HL-60/S4 treated with phorbol 12-myristate 13-acetate at 8.2 ng/mL for 4 days and 3 days (cell line): ENCODE results near the gene WDR81.
"Not testable (repeated sequence)": the region's sequence is repeated elsewhere in the genome, so short reads cannot be mapped to it uniquely, and the experiment has no call there.

Experiments
- in situ Hi-C: fragments of 300-500 bp; cut with MboI; formaldehyde crosslinking; loops from 2 replicates; pipeline ENCODE4 v1.15.0; 2022; ENCODE audit warnings: low sequenced_read_pairs

Gene WDR81

DNA sequence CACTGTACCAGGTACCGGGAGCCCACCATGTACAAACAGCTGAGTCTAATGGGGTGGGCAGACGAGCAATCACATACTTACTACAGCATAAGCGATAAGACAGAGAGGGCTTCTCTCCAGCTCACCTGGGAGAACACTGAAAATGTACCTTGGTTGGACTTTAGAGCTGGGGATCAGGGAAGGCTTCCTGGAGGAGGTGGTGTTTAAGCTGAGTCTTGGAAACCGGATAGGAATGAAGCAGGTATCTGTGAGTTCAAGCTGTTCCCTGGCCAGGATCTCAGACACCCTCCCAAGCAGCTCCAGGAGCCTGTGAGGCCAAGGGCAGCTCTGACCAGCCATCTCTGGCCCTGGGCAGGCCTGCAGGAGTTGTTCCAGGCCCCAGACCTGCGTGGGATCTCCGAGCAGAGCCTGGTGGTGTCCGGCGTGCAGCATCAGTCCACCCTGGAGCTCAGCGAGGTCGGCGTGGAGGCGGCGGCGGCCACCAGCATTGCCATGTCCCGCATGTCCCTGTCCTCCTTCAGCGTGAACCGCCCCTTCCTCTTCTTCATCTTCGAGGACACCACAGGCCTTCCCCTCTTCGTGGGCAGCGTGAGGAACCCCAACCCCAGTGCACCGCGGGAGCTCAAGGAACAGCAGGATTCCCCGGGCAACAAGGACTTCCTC lies 29.4 kb downstream of the WDR81 start:
- in situ Hi-C loops, result no loop called here

DNA sequence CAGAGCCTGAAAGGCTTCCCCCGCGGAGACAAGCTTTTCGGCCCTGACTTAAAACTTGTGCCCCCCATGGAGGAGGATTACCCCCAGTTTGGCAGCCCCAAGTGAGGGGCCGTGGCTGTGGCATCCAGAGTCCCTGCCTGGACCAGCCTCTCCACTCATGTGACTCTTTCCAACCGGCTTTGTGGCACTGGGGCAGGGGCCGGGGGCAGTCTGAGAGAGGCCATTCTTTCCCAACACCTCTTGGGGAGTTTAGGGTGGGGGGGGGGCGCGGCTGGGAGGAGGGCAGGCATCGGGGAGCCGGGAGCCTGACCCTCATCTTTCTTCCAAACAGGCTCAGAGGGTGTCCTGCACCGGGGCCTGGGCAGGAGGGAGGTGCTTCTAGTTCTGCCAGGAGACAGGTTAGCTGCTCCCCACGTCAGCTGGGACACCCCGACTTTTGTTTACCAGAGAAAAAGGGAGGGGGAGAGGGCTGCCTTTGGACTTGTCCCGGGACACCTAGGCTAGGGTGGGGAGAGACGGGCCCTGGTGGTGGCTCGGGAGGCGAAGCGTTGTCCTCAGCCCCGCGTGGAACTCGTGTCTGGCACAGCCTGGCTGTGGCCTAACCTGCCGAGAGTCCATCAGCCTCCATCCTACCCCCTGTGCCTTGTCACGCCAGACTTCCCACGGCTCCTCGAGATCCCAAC lies 30.1 kb downstream of the WDR81 start:
- in situ Hi-C loops, result no loop called here

DNA sequence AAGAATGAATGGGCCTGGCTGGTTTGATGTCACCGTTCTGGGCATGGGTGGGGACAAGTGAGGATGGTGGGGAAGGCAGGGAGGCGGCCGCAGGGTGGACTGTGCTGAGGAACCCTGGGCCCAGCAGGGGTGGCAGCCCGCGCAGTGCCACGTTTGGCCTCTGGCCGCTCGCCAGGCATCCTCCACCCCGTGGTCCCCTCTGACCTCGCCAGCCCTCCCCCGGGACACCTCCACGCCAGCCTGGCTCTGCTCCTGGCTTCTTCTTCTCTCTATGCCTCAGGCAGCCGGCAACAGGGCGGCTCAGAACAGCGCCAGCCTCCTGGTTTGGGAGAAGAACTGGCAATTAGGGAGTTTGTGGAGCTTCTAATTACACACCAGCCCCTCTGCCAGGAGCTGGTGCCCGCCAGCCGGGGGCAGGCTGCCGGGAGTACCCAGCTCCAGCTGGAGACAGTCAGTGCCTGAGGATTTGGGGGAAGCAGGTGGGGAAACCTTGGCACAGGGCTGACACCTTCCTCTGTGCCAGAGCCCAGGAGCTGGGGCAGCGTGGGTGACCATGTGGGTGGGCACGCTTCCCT lies 30.8 kb downstream of the WDR81 start:
- in situ Hi-C loops, result no loop called here

DNA sequence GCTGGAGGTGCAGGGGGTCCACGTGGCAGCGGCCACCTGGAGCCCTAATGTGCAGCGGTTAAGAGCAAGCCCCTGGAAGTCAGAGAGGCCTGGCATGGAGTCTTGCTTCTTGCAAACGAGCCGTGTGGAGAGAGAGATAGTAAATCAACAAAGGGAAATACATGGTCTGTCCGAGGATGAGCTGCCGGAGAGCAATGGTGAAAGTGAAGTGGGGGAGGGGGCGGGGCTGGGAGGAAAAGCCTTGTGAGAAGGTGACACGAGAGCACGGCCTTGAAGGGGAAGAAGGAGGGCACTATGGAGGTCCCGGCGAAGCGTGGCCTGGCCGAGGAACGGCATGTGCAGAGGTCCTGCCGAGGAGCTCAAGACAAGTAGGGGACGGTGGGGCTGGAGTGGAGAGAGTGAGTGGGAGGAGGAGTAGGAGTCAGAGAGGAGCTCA lies 31.3 kb downstream of the WDR81 start:
- in situ Hi-C loops, result no loop called here

DNA sequence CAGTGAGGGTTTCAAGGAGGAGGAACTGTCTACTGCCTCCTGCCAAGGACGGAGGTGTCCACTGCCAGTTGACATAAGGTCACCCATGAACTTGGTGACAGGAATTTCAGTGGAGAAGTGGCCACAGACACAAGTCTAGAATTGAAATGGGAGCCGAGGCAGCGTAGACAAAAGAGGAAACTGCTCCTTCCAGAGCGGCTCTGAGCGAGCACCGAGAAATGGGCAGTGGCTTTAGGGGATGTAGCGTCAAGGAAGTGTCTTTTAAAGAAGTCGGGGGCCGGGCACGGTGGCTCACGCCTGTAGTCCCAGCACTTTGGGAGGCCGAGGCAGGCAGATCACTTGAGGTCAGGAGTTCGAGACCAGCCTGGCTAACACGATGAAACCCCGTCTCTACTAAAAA lies 34.3 kb downstream of the WDR81 start:
- in situ Hi-C loops, result no loop called here

DNA sequence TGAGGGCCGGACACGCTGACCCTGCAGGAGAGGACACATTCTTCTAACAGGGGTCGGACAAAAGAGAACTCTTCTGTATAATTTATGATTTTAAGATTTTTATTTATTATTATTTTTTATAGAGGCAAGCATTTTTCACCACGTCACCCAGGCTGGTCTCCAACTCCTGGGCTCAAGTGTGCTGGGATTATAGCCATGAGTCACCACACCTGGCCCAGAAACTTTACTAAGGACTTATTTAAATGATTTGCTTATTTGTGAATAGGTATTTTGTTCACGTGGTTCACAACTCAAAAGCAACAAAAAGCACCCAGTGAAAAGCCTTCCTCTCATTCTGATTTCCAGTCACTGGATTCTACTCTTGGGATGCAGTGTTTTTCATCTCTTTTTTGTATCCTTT lies 35.0 kb downstream of the WDR81 start:
- in situ Hi-C loops, result no loop called here

DNA sequence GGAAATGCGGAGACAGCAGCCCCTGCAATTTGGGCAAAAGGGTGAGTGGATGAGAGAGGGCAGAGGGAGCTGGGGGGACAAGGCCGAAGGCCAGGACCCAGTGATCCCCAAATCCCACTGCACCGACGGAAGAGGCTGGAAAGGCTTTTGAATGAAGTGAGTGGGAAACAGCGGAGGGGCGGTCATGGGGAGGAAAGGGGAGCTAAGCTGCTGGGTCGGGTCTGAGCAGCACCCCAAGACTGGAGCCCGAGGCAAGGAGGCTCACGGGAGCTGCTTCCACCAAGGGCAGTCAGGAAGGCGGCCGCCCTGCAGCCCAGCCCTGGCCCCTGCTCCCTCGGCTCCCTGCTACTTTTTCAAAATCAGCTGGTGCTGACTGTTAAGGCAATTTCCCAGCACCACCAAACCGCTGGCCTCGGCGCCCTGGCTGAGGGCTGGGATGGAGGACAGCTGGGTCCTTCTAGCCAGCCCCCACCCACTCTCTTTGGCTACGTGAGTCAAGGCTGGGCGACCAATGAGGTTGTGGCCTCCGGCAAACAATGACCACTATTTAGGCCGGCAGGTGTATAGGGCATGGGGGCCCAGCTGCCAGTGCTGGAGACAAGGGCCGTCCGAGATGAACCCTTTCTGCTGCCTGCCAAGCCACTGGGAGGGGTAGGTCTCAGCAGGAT lies 37.9 kb downstream of the WDR81 start:
- in situ Hi-C loops, result no loop called here

DNA sequence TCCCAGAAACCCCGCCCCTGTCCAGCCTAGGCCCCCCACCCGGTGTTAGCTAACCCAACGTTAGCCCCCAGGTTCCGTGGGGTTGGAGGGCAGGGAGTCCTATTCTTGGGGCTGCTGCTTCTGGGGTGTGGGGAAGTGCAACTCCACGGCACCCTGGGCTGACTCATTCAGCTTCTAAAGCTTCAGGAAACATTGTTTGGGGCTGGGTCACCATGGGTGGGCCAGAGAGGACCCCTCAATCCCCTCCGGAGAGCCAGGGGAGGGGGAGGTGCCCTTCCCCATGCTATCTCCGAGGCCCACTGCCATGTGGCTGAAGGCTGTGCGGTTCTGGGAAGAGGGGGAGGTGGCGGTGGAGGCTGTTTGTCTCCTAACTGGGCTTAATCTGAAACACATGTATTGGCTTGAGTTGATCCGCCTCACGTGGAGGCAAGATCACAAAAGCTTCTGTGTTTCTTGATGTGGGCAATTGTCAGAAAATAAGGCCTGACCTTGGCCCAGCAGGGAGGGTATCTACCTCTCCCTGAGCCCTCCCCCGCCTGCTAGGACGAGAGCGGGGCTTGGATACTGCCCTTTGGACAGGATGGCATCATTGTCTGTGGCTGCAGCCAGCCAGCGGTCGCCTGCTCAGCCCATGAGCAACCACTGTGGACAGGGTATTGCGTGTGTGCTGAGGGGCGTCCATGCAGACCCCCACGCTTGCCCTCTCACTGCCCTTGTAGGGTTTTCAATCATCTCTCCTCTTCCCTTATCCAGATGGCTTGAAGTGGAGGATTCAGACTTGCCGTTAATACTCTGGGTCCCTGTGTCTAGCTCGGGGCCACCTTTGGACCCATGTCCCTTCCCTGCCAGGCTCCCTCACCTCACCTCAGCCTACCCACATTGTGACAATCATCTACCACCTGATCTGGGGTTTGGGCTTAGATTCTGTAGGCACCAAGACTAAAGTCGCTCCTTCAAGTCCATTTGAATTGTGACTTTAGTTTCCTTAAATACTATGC lies 38.7 kb downstream of the WDR81 start:
- in situ Hi-C loops, result no loop called here

DNA sequence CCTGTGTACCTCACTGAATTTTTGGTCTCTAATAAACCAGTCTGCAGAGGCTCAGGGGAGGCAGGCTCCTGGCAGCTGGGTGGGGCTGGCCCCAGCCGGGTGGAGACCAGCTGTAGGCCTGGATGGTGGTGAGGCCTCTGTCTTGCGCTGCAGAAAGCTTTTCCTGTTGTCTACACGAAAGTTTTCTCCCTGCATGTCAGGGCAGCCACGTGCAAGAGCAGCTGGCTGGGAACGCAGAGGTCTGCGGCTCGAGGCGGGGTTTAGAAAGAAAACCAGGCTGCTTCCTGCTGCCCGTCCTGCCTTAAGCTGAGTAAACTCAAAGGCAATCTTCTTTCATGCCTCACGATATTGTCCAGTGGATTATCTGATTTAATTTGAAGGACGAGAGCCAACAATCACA lies 39.8 kb downstream of the WDR81 start:
- in situ Hi-C loops, result no loop called here

DNA sequence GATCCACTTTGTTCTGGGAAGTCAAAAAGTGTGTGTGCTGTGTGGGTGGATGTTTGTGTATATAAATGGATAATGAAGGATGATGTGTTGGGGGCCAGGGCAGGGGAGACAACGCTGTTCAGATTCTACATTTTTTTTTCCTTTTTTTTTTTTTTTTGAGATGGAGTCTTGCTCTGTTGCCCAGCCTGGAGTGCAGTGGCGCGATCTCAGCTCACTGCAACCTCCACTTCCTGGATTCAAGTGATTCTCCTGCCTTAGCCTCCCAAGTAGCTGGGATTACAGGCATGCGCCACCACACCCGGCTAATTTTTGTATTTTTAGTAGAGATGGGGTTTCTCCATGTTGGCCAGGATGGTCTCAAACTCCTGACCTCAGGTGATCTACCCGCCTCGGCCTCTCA lies 40.2 kb downstream of the WDR81 start:
- in situ Hi-C loops, result not testable (repeated sequence)

DNA sequence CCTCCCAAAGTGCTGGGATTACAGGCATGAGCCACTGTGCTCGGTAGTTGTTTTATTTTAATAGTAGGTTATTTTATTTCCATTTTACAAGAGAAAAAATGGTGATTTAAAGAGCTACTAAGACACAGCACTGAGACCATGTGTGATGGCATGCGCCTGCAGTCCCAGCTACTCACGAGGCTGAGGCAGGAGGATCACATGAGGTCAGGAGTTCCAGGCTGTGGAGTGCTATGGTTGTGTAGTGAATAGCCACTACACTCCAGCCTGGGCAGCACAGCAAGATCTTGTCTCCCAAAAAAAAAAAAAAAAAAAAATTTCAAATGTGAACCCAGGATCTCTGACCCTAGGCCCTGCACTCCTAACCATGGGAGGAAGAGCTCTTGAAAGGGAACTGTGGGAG lies 41.1 kb downstream of the WDR81 start:
- in situ Hi-C loops, result no loop called here

DNA sequence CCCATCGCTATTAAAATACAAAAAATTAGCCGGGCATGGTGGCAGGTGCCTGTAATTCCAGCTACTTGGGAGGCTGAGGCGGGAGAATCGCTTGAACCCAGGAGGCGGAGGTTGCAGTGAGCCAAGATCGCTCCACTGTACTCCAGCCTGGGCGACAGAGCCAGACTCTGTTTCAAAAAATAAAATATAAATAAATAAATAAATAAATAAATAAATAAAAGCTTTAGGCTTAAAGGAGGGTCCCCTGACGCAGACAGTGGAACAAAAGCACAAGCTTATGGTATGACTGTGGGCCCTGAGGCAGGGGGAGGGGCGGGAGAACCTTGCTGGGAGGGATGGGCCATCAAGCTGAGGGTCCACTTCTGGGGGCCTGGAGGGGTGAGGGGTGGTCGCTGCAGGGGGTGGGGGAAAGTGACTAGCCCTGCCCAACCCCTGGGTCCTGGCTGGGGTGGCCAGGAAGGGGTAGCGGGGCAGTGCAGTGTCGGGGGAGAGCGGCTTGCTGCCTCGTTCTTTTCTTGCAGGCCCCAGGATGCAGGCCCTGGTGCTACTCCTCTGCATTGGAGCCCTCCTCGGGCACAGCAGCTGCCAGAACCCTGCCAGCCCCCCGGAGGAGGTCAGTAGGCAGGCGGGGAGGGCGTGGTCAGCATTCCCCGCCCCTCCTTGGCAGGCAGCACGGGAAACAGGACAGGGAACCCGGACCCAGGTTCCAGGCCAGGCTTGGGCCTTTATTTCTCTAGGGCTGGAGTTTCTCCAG lies 42.1 kb downstream of the WDR81 start:
- in situ Hi-C loops, result no loop called here

DNA sequence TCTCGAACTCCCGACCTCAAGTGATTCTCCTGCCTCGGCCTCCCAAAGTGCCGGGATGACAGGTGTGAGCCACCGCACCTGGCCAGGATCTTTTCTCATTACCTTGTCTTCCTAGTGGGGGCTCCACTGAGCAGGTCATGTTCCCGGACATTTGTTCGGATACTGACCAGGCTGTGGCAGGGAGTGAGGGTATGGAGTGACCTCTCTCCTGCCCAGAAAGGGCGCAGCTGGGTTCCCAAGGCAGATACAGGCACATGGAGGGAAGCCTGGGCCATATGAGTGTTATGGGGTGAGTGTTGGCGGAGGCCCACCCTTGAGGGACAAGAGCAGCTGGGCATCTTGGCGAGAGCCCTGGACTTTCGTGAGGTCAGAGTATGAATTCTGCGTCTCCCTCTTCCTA lies 42.9 kb downstream of the WDR81 start:
- in situ Hi-C loops, result no loop called here

DNA sequence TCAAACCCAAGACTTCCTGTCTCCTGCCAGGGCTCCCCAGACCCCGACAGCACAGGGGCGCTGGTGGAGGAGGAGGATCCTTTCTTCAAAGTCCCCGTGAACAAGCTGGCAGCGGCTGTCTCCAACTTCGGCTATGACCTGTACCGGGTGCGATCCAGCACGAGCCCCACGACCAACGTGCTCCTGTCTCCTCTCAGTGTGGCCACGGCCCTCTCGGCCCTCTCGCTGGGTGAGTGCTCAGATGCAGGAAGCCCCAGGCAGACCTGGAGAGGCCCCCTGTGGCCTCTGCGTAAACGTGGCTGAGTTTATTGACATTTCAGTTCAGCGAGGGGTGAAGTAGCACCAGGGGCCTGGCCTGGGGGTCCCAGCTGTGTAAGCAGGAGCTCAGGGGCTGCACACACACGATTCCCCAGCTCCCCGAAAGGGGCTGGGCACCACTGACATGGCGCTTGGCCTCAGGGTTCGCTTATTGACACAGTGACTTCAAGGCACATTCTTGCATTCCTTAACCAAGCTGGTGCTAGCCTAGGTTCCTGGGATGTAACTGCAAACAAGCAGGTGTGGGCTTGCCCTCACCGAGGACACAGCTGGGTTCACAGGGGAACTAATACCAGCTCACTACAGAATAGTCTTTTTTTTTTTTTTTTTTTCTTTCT lies 45.4 kb downstream of the WDR81 start:
- in situ Hi-C loops, result no loop called here

DNA sequence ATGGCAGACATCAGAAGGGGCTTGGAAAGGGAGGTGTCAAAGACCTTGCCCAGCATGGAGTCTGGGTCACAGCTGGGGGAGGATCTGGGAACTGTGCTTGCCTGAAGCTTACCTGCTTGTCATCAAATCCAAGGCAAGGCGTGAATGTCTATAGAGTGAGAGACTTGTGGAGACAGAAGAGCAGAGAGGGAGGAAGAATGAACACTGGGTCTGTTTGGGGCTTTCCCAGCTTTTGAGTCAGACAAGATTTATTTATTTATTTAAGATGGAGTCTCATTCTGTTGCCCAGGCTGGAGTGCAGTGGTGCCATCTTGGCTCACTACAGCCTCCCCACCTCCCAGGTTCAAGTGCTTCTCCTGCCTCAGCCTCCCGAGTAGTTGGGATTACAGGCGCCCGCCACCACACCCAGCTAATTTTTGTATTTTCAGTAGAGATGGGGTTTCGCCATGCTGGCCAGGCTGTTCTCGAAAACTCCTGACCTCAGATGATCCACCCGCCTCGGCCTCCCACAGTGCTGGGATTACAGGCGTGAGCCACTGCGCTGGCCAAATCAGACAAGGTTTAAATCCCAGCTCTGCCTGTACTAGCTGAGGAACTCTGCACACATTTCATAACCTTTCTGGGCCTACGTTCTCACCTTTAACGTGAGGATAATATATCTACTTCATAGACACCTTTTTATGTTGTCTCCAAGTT lies 48.6 kb downstream of the WDR81 start:
- in situ Hi-C loops, result not testable (repeated sequence)

DNA sequence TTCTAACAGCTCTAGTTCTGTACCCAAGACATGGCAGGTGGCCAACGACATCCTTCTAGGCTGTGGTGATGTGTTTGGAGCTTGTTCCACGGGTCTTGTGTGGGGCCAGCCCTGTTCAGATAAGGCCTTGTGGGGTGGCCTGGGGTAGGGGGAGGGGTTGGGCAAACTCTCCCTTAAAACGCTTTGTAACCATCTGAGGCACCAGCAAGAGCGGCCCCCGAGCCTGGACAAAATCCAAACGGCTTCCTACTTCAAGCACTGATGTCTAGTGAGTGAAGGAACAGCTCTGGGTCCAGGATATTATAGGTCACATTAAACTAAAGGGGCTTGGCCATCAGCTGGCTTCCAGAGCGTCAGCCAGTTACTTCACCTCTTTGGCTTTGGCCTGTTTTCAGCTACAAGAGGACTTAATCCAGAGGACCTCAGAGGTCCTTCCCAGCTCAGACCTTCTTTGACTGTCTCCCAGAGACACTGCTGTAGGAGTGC lies 49.2 kb downstream of the WDR81 start:
- in situ Hi-C loops, result no loop called here

DNA sequence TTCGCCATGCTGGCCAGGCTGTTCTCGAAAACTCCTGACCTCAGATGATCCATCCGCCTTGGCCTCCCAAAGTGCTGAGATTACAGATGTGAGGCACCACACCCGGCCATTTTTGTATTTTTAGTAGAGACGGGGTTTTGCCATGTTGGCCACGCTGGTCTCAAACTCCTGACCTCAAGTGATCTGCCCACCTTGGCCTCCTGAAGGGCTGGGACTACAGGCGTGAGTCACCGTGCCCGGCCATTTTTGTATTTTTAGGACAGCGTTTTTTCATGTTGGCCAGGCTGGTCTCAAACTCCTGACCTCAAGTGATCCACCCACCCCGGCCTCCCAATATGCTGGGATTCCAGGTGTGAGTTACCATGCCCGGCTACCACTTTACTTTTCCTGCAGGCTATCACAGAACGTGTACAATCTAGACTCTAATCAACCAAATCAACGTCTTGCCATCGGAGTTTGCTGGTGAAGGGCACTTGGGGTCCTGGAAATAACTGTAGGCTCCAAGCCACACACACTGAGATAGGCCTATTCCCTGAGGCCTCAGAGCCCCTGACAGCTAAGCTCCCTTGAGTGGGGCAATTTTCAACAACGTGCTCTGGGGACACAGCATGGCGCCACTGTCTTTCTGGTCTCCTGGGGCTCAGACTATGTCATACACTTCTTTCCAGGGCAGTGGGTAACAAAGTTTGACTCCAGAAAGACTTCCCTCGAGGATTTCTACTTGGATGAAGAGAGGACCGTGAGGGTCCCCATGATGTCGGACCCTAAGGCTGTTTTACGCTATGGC lies 50.1 kb downstream of the WDR81 start:
- in situ Hi-C loops, result no loop called here

DNA sequence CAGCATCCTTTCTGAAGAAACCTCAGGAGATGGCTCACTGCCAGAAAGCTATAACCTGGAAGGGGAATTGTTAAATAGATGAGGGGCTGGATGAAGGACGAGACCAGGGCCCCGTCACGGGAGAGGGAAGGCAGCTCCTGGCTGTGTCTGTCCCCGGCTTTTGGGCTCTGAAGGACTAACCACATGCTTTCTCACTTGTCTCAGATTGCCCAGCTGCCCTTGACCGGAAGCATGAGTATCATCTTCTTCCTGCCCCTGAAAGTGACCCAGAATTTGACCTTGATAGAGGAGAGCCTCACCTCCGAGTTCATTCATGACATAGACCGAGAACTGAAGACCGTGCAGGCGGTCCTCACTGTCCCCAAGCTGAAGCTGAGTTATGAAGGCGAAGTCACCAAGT lies 51.8 kb downstream of the WDR81 start:
- in situ Hi-C loops, result no loop called here
